HG03469 (cell line): ENCODE data around the gene ARHGEF39.

Experiments
- ATAC-seq: cut with Tn5 transposase; IDR thresholded peaks from one replicate; pipeline ENCODE4 v1.9.1; 2021; ENCODE audit warnings: mild to moderate bottlenecking, moderate library complexity, moderate number of reproducible peaks; ENCODE audit not compliant: unreplicated experiment

The ARHGEF39 gene

GRCh38 chr9:35679091-35679490 is 14.1 kb upstream of the ARHGEF39 start:
- ATAC-seq, result no peak

GRCh38 chr9:35675732-35676392 is 10.9 kb upstream of the ARHGEF39 start:
- no peak for ATAC-seq

DNA sequence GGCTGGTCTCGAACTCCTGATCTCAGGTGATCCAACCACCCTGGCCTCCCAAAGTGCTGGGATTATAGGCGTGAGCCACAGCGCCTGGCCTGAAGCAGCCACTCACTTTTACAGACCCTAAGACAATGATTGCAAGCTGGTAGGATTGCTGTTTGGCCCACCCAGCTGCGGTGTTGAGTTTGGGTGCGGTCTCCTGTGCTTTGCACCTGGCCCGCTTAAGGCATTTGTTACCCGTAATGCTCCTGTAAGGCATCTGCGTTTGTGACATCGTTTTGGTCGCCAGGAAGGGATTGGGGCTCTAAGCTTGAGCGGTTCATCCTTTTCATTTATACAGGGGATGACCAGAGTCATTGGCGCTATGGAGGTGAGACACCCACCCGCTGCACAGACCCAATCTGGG is 10.2 kb upstream of the ARHGEF39 start:
- ATAC-seq, result no peak

- ATAC-seq, result no peak
Measured at GRCh38 chr9:35674025-35674361, 9.0 kb upstream of the ARHGEF39 start.

DNA sequence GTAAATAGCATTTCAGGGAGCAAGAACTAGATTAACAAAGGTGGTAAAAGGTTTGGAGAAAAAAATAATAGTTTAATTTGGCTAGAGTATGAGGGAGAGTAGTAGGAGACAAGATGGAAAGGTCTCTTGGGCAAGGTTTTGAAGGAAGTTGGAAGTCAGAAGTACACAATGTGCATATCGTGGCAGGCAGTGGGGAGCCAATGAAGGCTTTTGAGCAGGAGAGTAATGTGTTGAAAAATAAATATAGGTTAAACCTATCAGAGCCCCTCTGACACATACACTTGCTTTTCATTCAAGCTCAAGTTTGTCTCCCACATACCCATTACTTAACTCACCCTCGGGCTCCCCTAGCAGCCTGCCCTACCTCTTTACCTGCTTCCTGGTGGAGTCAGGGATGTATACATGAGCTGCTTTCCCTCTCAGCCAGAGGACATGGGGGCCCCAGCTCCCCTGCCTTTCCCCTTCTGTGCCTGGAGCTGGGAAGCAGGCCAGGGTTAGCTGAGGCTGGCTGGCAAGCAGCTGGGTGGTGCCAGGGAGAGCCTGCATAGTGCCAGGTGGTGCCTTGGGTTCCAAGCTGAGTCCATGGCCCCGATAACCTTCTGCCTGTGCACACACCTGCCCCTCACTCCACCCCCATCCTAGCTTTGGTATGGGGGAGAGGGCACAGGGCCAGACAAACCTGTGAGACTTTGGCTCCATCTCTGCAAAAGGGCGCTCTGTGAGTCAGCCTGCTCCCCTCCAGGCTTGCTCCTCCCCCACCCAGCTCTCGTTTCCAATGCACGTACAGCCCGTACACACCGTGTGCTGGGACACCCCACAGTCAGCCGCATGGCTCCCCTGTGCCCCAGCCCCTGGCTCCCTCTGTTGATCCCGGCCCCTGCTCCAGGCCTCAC is 8.4 kb upstream of the ARHGEF39 start, which contains the start of gene CA9:
TSS of gene CA9 (plus strand) at position 797 of the 893 bp plus-strand sequence. CDS start at position 829, 32 bp downstream.
- ATAC-seq, result no peak

- ATAC-seq, result no peak
Measured at GRCh38 chr9:35669331-35670145, 4.5 kb upstream of the ARHGEF39 start.

GRCh38 chr9:35667939-35668338 is 2.9 kb upstream of the ARHGEF39 start:
- ATAC-seq, result no peak

- ATAC-seq, result no peak
Measured at GRCh38 chr9:35666549-35666948, 1.6 kb upstream of the ARHGEF39 start.

GRCh38 chr9:35666045-35666444 is 1.1 kb upstream of the ARHGEF39 start:
- ATAC-seq, result no peak

DNA sequence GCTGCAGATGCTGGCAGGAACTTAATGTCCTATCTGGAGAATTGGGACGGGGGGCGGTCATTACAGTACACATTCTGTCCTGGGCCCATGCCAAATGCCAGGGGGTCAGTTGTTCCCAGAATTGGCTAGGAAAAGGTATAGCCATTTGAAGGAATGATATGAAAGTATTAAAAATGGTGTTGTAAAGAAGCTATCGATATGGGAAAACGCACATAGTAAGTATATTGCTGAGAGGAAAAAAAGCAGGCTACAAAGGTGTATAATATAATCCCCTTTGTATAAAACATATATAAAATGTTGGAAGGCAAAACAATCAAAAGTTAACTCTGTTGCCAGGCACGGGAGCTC is 450 bp upstream of the ARHGEF39 start:
- no peak for ATAC-seq

DNA sequence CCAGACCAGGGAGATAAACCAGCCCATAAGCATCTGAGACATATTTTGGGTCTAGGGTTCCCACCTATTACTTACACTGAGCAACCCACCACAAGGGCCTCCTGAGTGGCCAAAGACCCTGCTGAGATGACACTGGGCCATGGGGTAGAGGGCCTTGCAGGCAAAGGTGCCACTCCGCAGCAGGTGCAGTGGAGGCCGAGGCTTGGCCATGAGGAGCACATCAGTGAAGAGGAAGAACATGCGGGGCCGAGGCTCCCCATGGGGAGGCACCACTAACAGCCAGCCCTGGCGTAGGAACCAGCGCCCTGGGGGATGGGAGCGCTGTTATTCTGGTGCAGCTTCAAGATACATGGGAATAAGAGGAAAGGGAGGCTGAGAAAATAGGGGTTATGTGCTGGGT is 2.6 kb downstream of the ARHGEF39 start:
- ATAC-seq, result no peak

DNA sequence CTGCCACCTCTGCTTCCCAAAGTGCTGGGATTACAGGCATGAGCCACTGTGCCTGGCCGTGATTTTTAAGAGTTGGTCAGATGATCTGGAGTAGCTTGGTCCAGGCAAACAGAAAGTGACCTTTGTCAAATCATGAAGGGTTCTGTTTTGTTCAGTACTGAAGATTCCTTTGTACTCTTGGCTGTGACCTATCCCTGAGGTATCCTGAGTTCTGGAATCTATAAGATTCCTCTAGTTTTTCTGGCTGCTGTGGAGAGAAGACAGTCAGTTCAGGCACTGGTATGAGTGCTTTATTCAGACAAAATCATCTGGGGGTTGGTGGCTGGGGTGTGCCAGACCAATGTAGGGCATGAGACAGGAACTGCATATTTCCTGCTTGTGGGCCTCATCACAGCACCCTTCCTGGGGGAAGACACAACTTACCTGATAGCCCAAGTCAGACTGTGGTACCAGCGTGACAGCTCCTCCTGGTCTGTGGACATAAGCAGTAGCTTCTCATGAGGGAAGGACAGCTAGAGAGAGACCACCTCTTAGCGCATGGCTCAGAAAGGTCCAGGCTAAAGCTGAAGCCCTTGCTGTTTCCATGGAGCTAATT is 3.1 kb downstream of the ARHGEF39 start:
- no peak for ATAC-seq

DNA sequence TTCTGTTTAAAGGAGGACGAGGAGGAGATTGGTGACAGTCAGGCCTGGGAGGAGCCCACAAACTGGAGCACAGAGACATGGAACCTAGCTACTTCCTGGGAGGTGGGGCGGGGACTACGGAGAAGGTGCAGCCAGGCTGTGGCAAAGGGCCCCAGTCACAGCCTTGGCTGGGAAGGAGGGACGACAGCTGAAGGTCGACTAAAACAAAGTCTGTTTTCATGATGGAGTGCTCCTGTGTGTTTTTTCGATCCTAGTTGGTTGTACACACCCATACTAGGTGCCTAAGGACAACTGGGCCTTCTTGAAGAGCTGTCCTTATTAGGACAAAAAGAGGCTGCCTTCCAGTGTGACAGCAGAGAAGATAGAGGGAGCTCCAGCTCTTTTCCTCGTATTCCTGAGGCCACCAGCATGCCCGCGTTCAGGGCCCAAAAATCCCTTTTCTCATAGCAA is 4.0 kb downstream of the ARHGEF39 start:
- no peak for ATAC-seq

DNA sequence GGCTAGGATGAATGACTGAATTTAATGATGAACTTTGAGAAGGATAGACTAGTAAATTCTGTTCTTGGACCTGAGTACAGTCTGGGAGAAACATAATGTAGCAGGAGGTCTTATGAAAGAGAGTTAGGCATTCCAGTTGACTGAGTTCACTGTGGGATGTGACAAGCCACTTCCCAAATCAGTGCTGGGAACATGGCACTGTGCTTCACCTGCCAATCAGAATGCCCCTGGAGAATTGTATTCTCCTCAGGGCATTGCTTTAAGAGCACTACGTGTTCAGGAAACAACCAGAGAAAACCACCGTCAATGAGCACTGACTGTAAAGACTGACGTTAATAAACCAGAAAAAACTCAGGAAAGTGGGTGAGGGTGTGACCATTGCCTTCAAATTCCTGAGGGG is 5.7 kb downstream of the ARHGEF39 start:
- ATAC-seq, result no peak

DNA sequence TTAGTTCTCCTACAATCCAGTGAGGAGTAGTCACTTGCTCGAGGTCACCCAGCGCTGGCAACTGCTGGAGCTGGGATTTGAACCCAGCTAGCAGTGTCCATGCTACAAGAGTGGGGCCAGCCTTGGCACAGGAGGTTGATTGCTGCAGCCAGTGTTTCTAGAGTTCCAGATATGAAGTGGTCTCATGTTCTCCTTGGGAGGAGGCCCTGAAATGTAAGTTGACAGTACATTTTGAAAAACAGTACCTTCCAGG is 6.1 kb downstream of the ARHGEF39 start:
- no peak for ATAC-seq

DNA sequence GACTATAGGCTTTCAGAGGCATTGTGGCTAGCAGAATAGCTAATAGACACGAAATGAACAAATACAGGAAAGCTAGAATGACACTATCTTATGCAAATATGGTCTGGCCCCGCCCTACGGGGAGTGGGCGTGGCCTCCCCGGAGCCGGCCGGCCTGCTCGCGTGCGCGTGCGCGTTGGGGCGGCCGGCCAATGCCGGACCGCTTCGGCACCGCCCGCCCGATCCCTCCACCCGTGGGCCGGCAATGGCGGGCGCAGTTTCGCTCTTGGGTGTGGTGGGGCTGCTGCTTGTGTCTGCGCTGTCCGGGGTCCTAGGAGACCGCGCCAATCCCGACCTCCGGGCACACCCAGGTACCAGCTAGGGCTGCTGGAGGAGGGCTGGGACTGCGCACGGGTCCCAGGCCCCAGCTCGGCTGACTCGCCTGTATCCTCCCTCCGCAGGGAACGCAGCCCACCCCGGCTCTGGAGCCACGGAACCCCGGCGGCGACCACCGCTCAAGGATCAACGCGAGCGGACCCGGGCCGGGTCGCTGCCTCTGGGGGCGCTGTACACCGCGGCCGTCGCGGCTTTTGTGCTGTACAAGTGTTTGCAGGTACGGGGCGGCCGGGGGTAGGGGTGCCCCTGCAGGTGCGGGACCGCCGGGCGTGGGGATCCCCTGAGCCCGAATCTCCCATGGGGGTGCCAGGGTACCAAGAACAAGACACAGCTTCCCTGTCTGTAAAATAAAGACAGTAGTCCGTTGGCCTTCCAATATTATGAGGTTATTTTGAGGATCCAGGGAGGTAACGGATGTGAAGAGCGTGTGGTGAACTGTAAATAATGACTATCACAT is 6.6 kb downstream of the ARHGEF39 start, which contains the start of gene CCDC107:
TSS of gene CCDC107 (plus strand) at position 156 of the 831 bp plus-strand sequence. CDS start at position 244, 88 bp downstream.
- peak; percentile 29 for ATAC-seq

GRCh38 chr9:35657546-35658136 is 7.4 kb downstream of the ARHGEF39 start, which contains the start of gene RMRP:
TSS of gene RMRP (minus strand) at chr9:35658019.
- peak; percentile 80 for ATAC-seq

- ATAC-seq, result no peak
Measured at GRCh38 chr9:35656831-35657545, 8.0 kb downstream of the ARHGEF39 start.

DNA sequence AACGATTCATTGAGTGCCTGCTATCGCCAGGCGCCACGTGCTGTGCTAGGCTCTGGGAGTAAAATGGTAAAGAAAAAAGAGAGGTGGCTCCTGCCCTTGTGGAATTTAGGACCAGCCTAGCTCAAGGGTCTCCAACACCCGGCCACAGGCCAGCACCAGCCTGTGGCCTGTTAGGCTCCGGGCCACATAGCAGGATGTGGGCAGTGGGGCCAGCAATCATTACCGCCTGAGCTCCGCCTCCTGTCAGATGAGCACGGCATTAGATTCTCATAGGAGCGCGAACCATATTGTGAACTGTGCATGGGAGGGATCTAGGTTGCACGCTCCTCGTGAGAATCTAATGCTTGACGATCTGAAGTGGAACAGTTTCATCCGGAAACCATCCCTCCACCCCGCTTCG is 8.6 kb downstream of the ARHGEF39 start:
- no peak for ATAC-seq
